Central memory CD4-positive, alpha-beta T cell (primary cell): ENCODE results near the gene SMAD3.
"Not testable (repeated sequence)": the region's sequence is repeated elsewhere in the genome, so short reads cannot be mapped to it uniquely, and the experiment has no call there.

ENCODE experiments used
- DNase-seq: peaks from one replicate; pipeline ENCODE4 v3.0.0; 2022

Gene SMAD3

DNA sequence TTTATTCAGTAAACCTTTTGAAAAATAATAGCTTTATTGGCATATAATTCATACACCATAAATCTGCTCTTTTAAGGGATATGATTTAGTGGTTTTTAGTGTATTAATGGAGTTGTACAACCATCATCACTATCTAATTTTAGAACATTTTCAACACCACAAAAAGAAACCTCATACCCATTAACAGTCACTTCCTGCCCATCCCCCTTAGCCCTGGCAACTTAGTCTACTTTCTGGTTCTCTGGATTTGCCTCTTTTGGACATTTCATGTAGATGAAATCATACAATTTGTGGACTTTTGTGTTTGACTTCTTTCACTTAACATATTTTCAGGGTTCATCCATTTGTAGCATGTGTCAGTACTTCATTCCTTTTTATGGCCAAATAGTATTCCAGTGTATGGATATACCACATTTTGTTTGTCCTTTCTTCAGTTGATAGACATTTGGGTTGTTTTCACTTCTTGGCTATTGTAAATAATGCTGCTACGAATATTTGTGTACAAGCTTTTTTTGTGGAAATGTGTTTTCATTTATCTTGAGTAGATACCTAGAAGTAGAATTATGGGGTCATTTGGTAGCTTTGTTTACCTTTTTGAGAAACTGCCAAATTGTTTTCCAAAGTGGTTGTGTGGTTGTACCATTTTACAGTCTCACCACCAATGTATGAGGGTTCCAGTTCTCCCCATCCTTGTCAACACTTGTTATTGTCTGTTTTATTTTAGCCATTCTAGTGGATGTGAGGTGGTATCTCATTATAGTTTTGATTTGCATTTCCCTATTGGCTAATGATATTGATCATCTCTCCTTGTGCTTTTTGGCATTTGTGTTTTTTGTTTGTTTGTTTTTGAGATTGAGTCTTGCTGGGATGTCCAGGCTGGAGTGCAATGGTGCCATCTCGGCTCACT, 45.8 kb downstream of the SMAD3 start:
- DNase-seq: no peak

- no peak for DNase-seq
Observed at GRCh38 chr15:67114046-67114445, 48.6 kb downstream of the SMAD3 start.

- no peak for DNase-seq
Observed at GRCh38 chr15:67114846-67115585, 49.6 kb downstream of the SMAD3 start.

GRCh38 chr15:67115586-67115969, 50.2 kb downstream of the SMAD3 start:
- no peak for DNase-seq

DNA sequence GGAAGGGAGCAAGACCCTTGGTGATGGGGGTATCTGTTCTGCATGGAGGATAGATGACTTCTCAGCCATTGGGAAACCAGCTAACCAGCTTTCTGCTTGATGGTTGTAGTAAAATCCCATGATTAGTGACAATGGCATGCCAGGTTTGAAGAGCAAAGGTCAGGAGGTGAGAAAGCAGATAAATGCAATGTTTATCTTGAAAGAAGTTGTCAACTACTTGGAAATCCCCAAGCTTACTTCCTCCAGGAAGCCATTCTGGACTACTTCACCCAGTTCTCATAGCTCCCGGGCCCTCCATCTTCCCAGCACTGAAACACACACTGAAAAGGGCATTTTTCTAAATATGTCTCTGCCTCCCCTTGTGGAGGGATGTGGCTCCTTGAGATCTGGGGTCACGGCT, 51.3 kb downstream of the SMAD3 start:
- DNase-seq: peak; percentile 21

DNA sequence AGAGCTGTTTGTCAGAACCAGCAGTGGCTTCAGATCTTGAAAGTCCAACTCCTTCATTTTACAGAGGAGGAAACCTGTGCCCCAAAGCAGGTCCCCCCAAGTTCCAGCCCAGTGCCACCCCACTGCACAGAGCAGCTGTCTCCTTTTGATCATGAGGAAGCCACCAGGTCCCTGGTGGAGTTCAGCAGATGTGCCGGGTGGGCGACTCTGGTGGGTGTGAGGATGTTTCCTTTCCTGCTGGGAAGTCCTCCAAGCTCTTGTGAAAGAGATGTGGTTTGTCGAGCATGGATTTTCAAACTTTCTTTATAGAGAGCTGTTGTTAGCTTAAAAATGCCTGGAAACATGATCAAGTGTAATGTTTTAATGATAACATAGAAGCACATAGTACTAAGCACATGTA, 52.0 kb downstream of the SMAD3 start:
- no peak for DNase-seq

- no peak for DNase-seq
Observed at GRCh38 chr15:67118808-67119207, 53.4 kb downstream of the SMAD3 start.

- no peak for DNase-seq
Observed at GRCh38 chr15:67119238-67119846, 53.9 kb downstream of the SMAD3 start.

DNA sequence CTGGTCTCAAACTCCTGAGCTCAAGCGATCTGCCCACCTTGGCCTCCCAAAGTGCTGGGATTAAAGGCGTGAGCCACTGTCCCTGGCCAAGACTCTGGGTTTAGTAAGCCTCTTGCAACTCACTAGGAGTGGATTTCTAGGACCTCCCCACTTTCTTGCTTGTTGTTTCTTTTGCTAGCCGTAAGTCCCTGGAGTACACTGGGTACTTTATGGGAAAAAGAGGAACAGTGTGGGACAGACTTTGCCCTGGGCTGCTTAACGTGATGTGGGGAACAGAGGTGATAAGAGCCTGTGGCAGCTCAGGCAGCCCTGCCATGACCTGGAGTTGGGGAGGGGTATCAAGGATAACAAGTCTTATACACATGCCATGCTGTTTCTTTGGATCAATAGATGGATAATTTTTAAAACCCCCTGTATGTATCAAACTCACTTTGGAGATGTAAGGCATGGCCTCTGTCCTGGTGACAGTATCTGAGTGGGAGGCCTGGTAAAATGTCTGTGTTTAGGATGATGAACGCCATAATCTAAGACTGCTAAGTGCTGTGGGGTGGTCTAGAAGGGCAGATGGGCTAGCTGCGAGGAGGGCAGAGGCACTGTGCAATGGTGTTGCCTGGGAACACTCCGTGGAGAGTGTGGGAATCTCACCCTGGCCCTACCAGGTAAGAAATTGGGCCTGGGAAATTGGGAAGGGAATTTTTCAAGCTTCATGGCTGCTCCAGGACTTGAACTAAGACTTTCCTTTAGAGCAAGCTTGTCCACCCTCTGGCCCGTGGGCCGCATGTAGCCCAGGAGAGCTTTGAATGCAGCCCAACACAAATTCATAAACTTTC, 54.8 kb downstream of the SMAD3 start:
- DNase-seq: no peak

- peak; percentile 87 for DNase-seq
Observed at GRCh38 chr15:67120839-67121643, 55.6 kb downstream of the SMAD3 start.

DNA sequence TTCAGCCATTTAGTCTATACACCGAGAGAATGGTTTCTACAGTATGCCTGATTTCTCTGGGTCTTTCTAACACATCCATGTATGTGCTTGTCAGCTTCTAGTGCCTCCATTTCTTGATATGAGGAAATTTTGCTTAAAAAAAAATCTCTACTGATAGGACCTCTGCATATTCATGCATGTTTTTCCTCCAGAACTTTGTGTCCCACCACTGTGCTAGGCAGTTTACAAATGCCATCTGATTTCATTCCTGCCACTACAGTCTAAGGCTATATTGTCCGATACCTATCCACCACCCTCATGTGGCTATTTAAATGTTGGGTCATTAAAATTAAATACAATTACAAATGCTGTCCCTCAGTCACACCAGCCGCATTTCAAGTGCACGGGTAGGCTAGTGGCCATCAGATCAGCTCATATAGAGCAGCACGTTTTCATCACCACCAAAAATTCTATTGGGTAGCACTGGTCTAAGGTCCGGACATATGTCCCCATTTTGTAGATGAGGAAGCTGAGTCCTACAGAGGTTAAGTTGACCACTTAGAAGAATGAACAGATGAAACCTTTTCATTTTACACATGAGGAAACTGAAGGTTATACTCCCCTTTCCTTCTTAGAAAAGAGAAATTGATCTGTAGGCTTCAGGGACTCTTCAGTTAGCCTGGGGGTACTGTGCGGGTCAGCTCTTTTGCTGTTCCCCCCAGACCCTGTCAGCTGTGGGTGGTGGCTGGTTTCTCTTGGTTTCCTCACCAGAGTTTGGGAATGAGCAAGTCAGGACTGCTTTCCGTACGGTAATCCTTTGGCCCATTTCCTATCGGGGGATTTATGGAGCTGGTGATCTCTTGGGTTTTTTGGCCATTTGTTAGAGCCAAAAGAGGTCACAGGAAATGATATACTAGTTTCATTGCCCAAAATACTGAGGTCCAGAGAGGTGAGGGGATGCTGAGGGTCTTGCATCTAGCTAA, 56.5 kb downstream of the SMAD3 start:
- DNase-seq: no peak

DNA sequence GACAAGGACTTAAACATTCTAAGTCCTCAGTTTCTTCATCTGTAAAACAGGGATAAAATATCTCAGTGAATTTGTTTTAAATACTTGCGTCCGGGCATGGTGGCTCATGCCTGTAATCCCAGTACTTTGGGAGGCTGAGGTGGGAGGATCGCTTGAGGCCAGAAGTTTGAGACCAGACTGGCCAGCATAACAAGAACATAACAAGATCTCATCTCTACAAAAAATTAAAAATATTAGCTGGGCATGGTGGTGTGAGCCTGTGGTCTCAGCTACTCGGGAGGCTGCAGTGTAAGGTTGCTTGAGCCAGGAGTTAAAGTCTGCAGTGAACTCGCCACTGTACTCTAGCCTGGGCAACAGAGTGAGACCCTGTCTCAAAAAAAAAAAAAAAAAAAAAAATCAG, 57.4 kb downstream of the SMAD3 start:
- not testable (repeated sequence) for DNase-seq

- not testable (repeated sequence) for DNase-seq
Observed at GRCh38 chr15:67123291-67123690, 57.9 kb downstream of the SMAD3 start.

DNA sequence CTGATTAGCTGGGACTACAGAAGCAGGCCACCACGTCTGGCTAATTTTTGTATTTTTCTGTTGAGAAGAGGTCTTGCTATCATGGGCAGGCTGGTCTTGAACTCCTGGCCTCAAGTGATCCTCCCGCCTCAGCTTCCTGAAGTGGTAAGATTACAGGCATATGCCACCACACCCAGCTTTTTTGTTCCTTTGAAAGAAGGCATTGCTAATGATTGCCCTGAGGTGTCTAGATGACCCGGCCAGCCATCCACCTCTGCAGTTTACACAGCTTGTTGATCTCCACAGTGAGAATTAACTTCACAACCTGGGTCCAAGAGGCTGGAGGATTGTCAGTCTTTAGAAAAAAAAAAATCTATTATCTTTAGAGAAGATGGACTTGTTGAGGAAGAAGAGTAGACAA, 58.7 kb downstream of the SMAD3 start:
- DNase-seq: no peak

- DNase-seq: no peak
Observed at GRCh38 chr15:67124911-67125588, 59.6 kb downstream of the SMAD3 start.

DNA sequence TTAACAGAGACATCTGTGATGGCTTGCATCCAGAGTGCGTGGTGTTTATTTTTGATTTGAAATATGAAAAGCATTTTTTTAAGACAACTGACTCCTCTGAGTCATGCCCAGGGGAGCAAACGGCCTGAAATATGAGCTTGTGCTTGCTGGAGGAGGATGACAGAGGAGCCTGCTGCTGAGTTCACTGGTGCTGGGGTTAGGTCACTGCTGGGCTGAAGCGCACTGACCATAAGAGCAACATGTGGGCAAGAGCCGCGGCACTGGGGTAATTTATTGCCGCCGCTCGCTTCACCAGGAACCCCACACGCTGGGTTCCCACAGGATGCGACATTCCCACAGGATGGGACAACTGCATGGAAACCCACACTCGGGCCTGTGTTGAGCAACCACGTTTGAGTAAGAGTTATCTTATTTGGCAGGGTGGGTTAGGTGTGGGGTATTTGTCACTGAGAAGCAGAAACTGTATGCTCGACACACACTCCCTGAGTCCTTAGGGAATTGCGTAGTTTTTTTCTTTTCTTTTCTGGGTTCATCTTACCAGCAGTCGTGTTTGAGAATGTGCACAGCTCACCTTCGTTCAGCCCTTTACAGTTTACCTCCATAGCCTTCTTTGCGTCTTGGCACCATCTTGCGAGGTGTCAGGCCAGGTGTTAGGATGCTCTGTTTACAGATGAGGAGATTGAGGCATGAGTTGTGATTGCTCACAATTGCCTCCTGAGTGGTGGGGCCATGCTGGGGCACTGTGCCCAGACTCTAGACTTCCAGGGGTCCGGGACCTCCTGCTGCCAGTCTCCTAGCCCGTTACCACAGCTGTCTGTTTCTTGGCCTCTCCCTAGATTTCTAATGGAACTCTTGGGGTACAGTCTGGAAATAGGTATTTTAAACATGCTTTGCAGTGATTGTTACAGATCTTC, 60.4 kb downstream of the SMAD3 start:
- DNase-seq: no peak

DNA sequence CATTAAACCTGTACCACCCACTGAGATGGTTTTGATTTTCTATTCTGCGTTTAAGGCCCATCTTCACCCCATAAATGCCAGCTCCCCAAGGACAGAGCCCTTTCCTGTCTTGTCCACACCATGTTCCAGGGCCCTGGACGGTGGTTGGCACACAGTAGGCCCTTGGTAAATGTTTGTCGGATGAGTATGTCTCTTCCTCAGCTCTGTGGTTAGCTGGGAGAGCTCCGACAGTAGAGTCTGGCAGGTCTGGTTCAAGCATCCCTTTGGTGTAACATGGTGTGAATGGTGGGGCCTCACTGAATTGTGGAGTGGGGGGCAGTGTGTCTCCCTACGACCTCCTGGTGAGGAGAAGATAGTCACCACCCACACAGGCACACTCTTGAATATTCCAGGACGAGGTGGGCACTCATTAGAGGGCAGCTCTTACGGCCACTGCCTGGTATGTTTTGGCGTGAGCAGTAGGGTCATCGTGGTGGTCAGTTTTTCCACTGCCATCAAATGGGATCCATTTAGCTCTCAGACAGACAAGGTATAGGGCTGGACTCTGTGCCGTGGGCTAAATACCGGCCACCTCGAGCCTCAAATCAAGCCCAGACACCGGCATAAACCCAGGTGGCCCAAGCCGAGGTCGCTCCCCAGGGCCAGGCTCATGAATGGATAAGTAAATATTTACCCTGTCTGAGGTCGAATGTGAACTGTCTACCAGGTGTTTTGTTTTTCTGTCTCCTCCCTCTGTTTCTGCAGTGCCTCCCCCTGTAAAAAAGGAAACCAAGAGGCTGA, 61.3 kb downstream of the SMAD3 start:
- no peak for DNase-seq

DNA sequence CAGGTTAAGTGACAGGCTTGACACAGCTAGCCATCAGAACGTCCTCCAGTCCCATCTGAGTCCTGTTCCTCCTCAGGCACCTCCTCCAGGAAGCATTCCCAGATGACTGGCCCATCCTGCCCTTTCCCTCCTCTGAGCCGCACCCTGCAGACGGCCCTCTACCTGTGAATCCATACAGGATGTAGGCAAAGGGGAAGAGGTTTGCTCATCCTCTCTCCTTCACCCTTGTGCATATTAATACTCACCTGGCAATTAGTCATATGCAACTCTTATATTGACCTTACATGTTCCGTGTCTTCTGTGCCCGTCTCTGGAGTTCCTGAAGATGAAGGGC, 61.9 kb downstream of the SMAD3 start:
- no peak for DNase-seq
